Activated T-helper 1 cell treated with anti-CD3 and anti-CD28 coated beads, Interleukin-12 subunit alpha, Interleukin-12 subunit beta, Interleukin-2, Interleukin-4 antibody, amounts not matched to agents 30 ng/mL and 10 ng/mL and 1 ng/mL, durations not matched to agents 14 hours and 24 hours and 36 hours (primary cell): ENCODE measurements around the gene ARHGAP44. TPM values are rescaled to one million over a fixed set of nuclear protein-coding genes. Genes with fewer than 3 reads are reported as not detected.

Experiments used
- DNase-seq: peaks from one replicate; pipeline ENCODE4 v3.0.0; 2021; ENCODE audit warnings: low spot score
- H3K27ac Mint-ChIP-seq: one replicate; pipeline ENCODE4 v1.8.0; 2021; ENCODE audit warnings: mild to moderate bottlenecking, mixed read lengths
- H3K27me3 Mint-ChIP-seq: one replicate; pipeline ENCODE4 v1.8.0; 2022; ENCODE audit warnings: mild to moderate bottlenecking, moderate library complexity, mixed read lengths; ENCODE audit not compliant: insufficient read depth
- H3K36me3 Mint-ChIP-seq: one replicate; pipeline ENCODE4 v1.8.0; 2021; ENCODE audit warnings: low read depth, mixed read lengths
- H3K4me1 Mint-ChIP-seq: one replicate; pipeline ENCODE4 v1.8.0; 2021; ENCODE audit warnings: low read depth, mixed read lengths
- H3K4me3 Mint-ChIP-seq: one replicate; pipeline ENCODE4 v1.8.0; 2021; ENCODE audit warnings: mild to moderate bottlenecking, moderate library complexity, mixed read lengths
- H3K9me3 Mint-ChIP-seq: one replicate; pipeline ENCODE4 v1.8.0; 2021; ENCODE audit warnings: mixed read lengths
- intact Hi-C: fragments of 100-400 bp; cut with micrococcal nuclease; formaldehyde crosslinking; loops from one replicate; pipeline ENCODE4 v1.15.1; 2024
- total RNA-seq: library from RNA; stranded (reverse); gene quantifications from 2 replicates; pipeline ENCODE4 v1.2.3, GENCODE V29; 2022

Gene ARHGAP44
- total RNA-seq, 1 donor from 2014 or later, result not detected

DNA sequence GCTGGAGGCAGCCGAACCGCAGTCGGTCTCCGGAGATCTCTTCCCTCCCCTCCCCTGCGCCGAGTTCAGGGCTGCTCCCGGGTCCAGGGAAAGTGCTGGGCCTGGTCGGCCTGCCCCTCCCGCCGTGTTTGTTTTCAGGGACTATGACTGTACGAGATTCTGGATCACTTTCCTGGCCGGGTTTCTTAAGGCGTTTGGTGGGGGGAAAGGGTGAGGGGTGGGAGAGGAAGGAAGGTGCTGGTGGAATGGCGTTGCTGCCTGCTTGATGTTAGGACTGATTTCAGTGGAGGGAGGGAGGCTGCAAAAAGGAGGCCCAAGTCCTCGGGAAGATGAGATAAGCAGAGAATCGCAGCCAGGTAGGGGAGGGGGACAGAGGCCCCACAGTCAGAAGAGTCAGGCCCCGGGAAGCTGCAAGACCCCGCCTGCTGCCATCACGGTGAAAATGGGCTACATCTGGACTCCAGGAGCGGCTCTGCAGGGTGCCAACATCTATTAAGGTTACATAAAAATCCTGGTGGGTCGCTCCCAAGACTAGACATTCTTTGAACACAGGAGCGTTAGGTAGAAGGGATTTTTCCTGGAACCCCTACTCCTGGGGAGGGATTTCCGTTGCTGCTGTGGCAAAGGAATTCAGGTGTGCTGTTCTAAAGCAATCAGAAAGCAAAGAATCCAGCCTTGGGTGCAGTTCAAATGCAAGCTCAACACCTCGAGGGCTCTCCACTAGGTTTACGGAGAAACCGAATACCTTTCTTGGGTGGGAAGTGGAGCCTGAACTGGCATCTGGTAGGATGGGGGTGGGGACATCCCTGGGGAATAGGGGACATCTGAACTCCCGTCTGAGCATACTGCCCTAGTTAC, 1.2 kb downstream of the ARHGAP44 start:
- no peaks in the 10 kb centered on the region for H3K36me3 Mint-ChIP-seq
- intact Hi-C loops, result no loop called here
- no peak overlapping the region for H3K27ac Mint-ChIP-seq
- peaks cover 17% of the 10 kb centered on the region for H3K27me3 Mint-ChIP-seq
- no peaks in the 10 kb centered on the region for H3K9me3 Mint-ChIP-seq
- DNase-seq, result no peak
- H3K4me3 Mint-ChIP-seq, result peak overlapping the region; percentile 66
- no peaks in the 10 kb centered on the region for H3K4me1 Mint-ChIP-seq

- Mint-ChIP-seq H3K4me1 (no peaks in the 10 kb centered on the region), H3K27ac (no peak overlapping the region), H3K4me3 (no peak overlapping the region), H3K9me3 (peaks cover 3% of the 10 kb centered on the region), H3K27me3 (peaks cover 10% of the 10 kb centered on the region), H3K36me3 (no peaks in the 10 kb centered on the region)
- intact Hi-C loops, result no loop called here
- DNase-seq, result no peak
These were observed 5.7 kb downstream of the ARHGAP44 start for GRCh38 chr17:12794919-12795532.

GRCh38 chr17:12800855-12801365, 11.6 kb downstream of the ARHGAP44 start:
- no peak for DNase-seq
- no peak overlapping the region for H3K27ac Mint-ChIP-seq
- H3K27me3 Mint-ChIP-seq, result no peaks in the 10 kb centered on the region
- H3K4me3 Mint-ChIP-seq, result no peak overlapping the region
- peaks cover 9% of the 10 kb centered on the region for H3K9me3 Mint-ChIP-seq
- intact Hi-C loops, result no loop called here
- H3K4me1 Mint-ChIP-seq, result no peaks in the 10 kb centered on the region
- no peaks in the 10 kb centered on the region for H3K36me3 Mint-ChIP-seq

DNA sequence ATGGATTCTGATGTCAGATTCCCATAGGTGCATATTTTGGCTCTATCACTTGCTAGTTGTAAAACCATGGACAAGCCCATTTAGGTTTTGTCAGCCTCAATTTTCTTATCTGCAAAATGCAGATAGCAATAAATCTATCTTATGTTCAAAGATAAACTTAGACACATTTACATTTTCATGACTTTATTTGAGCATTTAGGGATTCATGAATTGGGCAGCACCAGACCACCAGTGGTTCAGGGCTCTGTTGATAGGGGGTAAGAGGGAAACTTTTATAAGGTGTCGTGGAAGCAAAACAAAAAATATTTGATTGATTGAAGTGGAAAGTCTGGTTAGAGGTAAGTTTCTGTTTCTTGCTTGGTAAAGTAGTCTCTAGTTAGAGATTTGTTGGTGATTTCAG, 17.3 kb downstream of the ARHGAP44 start:
- no peak for DNase-seq
- peaks cover 29% of the 10 kb centered on the region for H3K9me3 Mint-ChIP-seq
- intact Hi-C loops, result no loop called here
- H3K36me3 Mint-ChIP-seq, result no peaks in the 10 kb centered on the region
- no peak overlapping the region for H3K27ac Mint-ChIP-seq
- no peaks in the 10 kb centered on the region for H3K27me3 Mint-ChIP-seq
- no peaks in the 10 kb centered on the region for H3K4me1 Mint-ChIP-seq
- no peak overlapping the region for H3K4me3 Mint-ChIP-seq

- Mint-ChIP-seq H3K4me3 (no peak overlapping the region), H3K4me1 (no peaks in the 10 kb centered on the region), H3K36me3 (no peaks in the 10 kb centered on the region), H3K27ac (no peak overlapping the region), H3K27me3 (no peaks in the 10 kb centered on the region), H3K9me3 (peaks cover 29% of the 10 kb centered on the region)
- intact Hi-C loops, result no loop called here
- no peak for DNase-seq
These were observed 19.4 kb downstream of the ARHGAP44 start for GRCh38 chr17:12808723-12809122.

GRCh38 chr17:12812877-12813276, 23.6 kb downstream of the ARHGAP44 start:
- Mint-ChIP-seq H3K4me3 (no peak overlapping the region), H3K27ac (no peak overlapping the region), H3K9me3 (peaks cover 20% of the 10 kb centered on the region), H3K27me3 (no peaks in the 10 kb centered on the region), H3K4me1 (no peaks in the 10 kb centered on the region), H3K36me3 (no peaks in the 10 kb centered on the region)
- DNase-seq, result no peak
- intact Hi-C loops, result no loop called here

- no peak overlapping the region for H3K27ac Mint-ChIP-seq
- intact Hi-C loops, result no loop called here
- no peaks in the 10 kb centered on the region for H3K36me3 Mint-ChIP-seq
- H3K9me3 Mint-ChIP-seq, result peaks cover 19% of the 10 kb centered on the region
- no peaks in the 10 kb centered on the region for H3K4me1 Mint-ChIP-seq
- DNase-seq, result no peak
- no peaks in the 10 kb centered on the region for H3K27me3 Mint-ChIP-seq
- no peak overlapping the region for H3K4me3 Mint-ChIP-seq
These were observed 24.4 kb downstream of the ARHGAP44 start for GRCh38 chr17:12813664-12814063.

GRCh38 chr17:12814718-12815117, 25.4 kb downstream of the ARHGAP44 start:
- no peak overlapping the region for H3K4me3 Mint-ChIP-seq
- intact Hi-C loops, result no loop called here
- H3K36me3 Mint-ChIP-seq, result no peaks in the 10 kb centered on the region
- no peak for DNase-seq
- no peaks in the 10 kb centered on the region for H3K27me3 Mint-ChIP-seq
- no peak overlapping the region for H3K27ac Mint-ChIP-seq
- no peaks in the 10 kb centered on the region for H3K4me1 Mint-ChIP-seq
- H3K9me3 Mint-ChIP-seq, result peaks cover 9% of the 10 kb centered on the region

DNA sequence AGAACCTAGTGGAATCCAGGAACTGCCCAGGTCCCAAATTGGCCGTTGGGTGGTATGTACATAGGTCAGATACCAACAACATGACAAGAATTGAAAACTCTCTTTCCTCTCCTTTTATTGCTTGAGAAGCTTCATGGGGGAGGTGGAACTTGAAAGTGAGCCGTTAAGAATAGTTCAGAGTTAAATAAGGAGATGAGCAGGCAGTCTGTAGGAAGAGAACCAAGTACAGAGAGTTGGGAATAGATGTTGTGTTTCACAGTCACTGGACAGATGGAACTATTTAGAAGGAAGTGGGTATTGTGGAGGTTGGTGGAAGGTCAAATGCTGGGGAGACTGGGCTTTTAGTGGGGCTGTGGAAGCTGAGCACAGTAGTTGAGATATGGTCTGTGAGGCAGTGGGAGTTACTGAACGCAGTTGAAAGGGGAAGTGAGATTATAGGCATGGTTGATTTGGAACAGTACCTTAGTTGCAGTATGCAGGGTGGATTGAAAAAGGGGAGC, 26.4 kb downstream of the ARHGAP44 start:
- no peaks in the 10 kb centered on the region for H3K27me3 Mint-ChIP-seq
- H3K9me3 Mint-ChIP-seq, result peaks cover 7% of the 10 kb centered on the region
- DNase-seq, result no peak
- H3K4me3 Mint-ChIP-seq, result no peak overlapping the region
- no peaks in the 10 kb centered on the region for H3K4me1 Mint-ChIP-seq
- no peak overlapping the region for H3K27ac Mint-ChIP-seq
- H3K36me3 Mint-ChIP-seq, result no peaks in the 10 kb centered on the region
- intact Hi-C loops, result no loop called here

- intact Hi-C loops, result no loop called here
- Mint-ChIP-seq H3K36me3 (no peaks in the 10 kb centered on the region), H3K4me3 (no peak overlapping the region), H3K9me3 (peaks cover 4% of the 10 kb centered on the region), H3K4me1 (no peaks in the 10 kb centered on the region), H3K27me3 (no peaks in the 10 kb centered on the region), H3K27ac (no peak overlapping the region)
- DNase-seq, result no peak
These were observed 32.2 kb downstream of the ARHGAP44 start for GRCh38 chr17:12821376-12821940.

DNA sequence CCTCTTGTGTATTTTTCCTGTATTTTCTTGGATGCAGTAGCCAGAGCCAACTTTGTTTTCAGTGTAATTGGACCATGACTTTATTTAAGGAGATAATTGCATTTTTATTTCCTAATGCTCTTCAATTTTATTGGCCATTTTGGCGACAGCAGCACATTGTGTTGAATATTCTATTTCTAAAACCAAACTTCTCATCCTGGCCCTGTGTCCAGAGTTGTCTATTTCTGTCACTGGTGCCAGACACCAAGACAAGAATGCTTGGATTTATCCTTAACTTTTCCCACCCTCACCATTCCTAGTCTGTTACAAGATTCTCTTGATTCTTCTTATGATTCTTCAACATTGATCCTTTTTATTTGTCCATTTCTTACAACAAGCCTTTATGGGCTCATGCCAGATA, 37.1 kb downstream of the ARHGAP44 start:
- intact Hi-C loops, result no loop called here
- Mint-ChIP-seq H3K4me3 (no peak overlapping the region), H3K27ac (no peak overlapping the region), H3K9me3 (peaks cover 21% of the 10 kb centered on the region), H3K36me3 (no peaks in the 10 kb centered on the region), H3K27me3 (no peaks in the 10 kb centered on the region), H3K4me1 (no peaks in the 10 kb centered on the region)
- DNase-seq, result no peak

DNA sequence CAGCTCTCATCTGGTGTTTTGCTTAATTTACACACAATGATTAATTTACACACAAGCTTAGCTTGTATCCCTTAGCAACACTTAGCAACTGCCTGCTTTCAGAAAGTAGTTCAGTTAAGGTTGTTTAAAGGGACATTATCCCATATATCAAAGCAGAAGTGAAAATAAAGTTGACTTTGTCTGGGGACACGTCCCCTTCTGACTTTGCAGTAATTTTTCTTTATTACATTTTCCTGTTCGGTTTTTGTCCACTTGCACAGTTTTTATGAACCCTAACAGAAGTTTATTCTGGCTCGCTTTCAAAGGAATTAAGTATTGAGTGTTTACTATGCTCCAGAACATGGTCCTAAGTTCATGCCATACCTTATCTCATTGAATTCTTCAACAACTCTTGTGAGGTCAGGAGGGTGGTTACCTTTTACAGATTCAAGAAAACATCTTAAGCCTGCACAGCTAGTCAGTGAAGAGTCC, 41.5 kb downstream of the ARHGAP44 start:
- peaks cover 51% of the 10 kb centered on the region for H3K9me3 Mint-ChIP-seq
- intact Hi-C loops, result no loop called here
- H3K27me3 Mint-ChIP-seq, result no peaks in the 10 kb centered on the region
- no peaks in the 10 kb centered on the region for H3K36me3 Mint-ChIP-seq
- H3K4me3 Mint-ChIP-seq, result no peak overlapping the region
- DNase-seq, result no peak
- no peaks in the 10 kb centered on the region for H3K4me1 Mint-ChIP-seq
- H3K27ac Mint-ChIP-seq, result no peak overlapping the region

DNA sequence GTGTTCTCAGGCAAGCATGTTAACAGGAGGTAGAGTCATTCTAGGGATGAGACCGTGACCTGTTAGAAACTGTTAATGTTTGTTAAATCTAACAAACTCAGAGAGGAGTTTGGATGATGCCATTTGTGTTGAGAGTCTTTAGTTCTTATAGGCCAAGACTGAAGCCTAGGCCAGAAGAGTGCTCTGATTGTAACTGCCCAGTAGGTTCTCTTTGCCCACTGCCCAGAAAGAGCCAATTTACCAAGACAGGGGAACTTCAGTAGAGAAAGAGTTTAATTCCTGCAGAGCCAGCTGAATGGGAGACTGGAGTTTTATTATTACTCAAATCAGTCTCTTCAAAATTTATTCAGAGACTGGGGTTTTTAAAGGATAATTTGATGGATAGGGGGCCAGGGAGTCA, 42.5 kb downstream of the ARHGAP44 start:
- Mint-ChIP-seq H3K4me3 (no peak overlapping the region), H3K27me3 (no peaks in the 10 kb centered on the region), H3K36me3 (no peaks in the 10 kb centered on the region), H3K27ac (no peak overlapping the region), H3K4me1 (no peaks in the 10 kb centered on the region), H3K9me3 (peaks cover 44% of the 10 kb centered on the region)
- intact Hi-C loops, result no loop called here
- DNase-seq, result no peak
